SK-N-MC (cell line): ENCODE measurements around the gene PRAMEF11.
"Not testable (repeated sequence)": the region's sequence is repeated elsewhere in the genome, so short reads cannot be mapped to it uniquely, and the experiment has no call there.

Source experiments
- EZH2 ChIP-seq: fragments of 200-600 bp; sonication (generic); IDR thresholded peaks from one replicate; pipeline ENCODE4 v1.6.1; 2017; ENCODE audit warnings: antibody characterized with exemption
- POLR2AphosphoS5 ChIP-seq: IDR thresholded peaks from 2 replicates; pipeline ENCODE4 v1.6.1; 2012; ENCODE audit warnings: mild to moderate bottlenecking, low read depth, low read length, borderline replicate concordance

DNA sequence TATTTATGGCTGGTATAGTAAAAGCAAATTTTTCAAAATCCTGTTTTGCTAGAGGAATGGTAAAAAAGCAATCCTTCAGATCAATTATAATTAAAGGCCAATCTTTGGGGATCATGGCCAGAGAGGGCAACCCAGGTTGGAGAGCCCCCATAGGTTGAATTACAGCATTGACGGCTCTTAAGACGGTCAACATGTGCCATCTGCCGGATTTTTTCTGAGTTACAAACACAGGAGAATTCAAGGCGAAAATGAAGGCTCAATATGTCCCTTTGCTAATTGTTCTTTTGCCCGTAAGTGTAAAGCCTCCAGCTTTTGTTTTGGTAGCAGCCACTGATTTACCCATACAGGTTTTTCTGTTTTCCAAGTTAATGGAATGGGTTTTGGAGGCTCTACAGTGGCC lies 49.7 kb downstream of the PRAMEF11 start:
- not testable (repeated sequence) for TF ChIP-seq EZH2, POLR2AphosphoS5
